ENCODE results near the gene GSG1L.
"Not testable (repeated sequence)": the region's sequence is repeated elsewhere in the genome, so short reads cannot be mapped to it uniquely, and the experiment has no call there.

GSG1L gene

DNA sequence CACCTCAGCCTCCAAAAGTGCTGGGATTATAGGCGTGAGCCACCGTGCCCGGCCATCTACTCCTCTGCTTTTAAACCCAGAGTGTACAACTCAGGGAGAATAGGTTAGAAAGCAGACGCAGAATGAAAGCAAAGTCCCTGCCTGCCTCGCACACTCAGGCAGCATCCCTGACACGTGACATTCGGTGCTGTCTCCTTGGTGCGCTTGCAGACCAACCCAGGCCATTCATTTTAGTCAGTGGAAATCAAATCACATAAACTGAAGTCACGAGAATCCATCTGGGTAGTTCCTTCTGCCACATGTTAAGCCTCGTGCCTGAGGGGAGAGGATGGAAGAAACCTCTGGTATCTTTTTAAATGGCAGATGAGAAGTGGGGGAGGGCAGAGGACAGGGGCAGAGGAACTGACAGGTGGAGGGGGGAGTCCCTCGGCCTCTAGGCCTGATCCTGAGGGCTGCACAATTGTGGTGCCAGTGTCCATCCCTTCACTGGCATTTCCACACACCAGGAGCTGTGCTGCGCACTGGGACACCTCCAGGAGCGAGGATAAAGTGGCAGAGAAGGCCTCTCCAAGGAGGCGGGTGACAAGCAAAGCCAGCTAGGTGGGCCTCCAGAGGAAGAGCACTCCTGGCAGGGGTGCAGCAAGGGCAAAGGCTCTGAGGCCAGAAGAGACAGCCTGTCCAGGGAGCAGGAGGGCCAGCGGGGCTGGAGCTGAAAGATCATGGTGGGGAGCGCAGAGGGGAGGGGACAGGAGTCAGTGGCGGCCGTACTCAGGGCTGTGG, 317.2 kb downstream of the GSG1L start:
- no peak for DNase-seq

DNA sequence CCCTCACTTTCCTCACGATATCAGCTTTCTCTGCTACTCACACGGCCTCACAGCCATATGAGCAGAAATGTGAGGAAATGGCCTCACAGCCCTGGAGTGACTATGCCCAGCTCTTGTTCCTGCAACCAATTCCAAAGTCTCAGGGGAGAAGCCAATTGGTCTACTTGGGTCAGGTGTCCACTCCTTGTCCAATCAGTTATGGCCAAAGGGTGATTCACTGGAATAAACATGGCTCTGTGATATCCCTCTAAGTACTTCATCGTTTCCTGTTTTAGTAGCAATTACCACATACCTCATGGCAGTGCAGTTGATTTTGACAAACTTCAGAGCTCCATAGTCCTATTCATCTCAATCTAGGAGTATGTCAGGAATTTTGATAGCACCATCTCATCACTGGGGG, 318.2 kb downstream of the GSG1L start:
- DNase-seq = no peak

DNA sequence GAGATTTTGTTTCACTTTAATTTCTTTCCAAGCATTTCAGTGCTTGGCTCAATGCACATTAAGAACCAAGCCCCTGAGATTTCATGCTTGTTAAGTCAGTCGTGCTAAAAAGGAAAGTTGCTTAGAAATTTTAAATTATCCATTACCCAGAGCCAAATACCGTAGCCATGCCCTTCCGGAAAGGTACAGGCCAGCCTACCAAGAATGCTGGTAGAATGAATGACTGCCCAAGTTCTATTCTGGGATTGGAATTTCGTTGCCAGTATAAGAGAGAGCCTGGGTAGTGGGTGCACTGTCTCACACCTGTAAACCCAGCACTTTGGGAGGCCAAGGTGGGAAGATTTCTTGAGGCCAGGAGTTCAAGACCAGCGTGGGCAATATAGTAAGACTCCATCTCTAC, 319.6 kb downstream of the GSG1L start:
- no peak for DNase-seq

DNA sequence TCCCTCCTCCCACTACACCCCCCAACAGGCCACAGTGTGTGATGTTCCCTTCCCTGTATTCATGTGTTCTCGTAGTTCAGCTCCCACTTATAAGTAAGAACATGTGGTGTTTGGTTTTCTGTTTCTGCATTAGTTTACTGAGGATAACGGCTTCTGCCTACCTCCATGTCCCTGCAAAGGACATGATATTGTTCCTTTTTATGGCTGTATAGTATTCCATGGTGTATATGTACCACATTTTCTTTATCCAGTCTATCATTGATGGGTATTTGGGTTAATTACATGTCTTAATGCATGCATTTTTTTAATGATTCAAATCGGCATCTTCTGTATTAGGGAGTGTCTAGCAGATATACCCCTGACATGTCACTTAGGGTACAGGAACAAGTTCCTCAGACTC, 320.5 kb downstream of the GSG1L start:
- DNase-seq = not testable (repeated sequence)

DNA sequence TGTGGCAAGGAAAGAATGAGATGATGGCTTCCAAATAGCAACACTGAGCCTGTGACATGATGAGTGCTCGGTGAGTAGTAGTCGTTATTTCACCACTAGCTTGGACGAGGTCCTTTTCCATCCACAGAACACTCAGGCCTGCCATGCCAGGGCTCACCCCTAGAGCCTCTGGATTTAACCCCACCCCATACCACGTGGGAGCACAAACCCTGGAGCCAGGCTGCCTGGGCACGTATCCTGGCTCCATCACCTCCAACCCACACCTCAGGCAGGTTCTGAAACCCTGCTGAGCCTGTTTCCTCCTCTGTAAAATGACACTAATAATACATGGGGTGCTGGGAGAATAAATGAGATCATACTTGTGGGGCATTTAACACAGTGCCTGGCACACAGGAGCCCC, 321.2 kb downstream of the GSG1L start:
- DNase-seq = no peak

DNA sequence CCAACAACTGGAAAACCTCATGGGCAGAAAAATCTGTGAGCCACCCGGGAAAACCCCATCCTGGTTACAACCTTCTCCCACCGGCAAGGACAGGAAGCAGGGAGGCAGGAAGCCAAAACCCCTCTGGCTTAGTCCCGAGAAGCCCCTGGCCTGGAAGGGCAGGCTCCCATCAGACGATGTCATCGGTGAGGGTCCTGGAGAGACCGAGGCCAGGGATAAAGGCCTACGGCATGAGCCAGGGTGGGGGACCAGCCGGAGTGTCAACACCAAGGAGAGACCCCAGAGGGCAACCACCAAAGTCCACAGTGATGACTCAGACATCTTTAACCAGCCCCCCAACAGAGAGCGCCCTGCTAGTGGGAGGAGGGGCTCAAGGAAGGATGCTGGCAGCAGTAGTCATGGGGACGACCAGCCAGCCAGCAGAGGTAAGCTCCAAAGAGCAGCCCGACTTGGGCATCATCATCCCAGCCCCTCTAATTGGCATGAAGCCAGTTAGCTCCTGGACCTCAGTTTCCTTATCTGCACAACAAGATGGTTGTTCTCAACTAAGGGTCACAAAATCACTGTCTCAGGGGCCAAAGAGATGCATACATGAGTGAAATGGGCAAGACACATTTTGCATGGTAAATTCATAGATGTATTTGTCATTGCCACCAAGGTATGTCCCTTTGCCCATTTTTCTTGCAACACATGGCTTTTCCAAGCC, 322.9 kb downstream of the GSG1L start:
- DNase-seq = no peak

DNA sequence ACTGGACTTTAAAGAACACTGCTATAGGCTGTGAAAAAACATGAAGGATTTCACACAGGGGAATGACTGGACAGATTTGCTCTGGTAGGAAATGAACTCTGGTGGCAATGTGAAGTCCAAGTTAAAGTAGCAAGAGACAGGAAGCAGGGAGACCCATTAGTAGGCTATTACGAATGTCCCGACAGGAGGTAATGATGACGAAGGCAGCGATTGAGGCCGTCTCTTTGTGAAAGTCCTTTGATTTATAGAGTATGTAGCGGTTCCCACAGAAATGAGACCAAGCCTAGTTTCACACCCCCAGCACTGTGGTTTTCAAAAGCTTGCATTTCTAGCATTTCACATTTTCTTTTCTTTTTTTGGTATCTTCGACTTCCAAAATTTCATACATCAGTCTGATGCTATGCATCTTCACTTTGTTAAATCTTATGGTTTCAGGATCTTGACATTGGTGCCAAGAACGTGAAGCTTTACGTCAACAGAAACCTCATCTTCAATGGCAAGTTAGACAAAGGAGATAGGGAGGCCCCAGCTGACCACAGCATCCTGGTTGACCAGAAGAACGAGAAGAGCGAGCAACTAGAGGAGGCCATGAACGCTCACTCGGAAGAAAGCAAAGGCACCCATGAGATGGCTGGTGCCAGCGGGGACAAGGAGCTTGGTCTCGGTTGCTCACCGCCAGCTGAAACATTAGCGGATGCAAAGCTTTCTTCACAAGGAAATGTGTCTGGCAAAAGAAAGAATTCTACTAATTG, 323.7 kb downstream of the GSG1L start:
- DNase-seq = no peak

DNA sequence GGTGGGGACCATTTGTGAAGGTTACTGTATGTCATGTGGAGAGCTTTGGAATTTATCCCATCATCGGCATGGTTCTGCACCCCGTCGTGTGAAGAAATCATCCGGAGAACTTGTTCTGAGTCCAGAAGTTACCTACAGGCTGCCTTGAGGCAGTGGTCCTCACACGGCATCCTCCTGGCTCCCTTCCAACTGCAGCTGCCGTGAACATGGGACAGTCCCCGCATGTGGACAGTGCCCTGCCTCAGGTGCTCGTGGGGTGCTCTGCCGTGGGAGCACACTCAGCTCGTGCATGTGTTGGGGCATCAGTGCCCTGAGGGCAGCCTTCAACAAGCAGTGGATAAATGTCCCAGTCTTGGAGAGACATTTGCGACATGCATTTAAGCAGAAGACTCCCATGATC, 324.9 kb downstream of the GSG1L start:
- DNase-seq = no peak

Data from GF-D8 (cell line).